Measurements from ENCODE around the gene PRAMEF14.
"Not testable (repeated sequence)": the region's sequence is repeated elsewhere in the genome, so short reads cannot be mapped to it uniquely, and the experiment has no call there.

PRAMEF14 gene

GRCh38 chr1:13347034-13347433, at the start of gene PRAMEF14:
Gene PRAMEF14, minus strand, starts transcription at chr1:13347134. Its CDS starts 1,820 bp downstream, at chr1:13345314.
- not testable (repeated sequence) for H3K9ac ChIP-seq (ENCODE audit: low read depth, low read length); H3K4me1 ChIP-seq (ENCODE audit: insufficient read depth, low read length); H3K9me3 ChIP-seq (ENCODE audit: control insufficient read depth, insufficient read depth, low read length); H3K36me3 ChIP-seq (ENCODE audit: insufficient read depth, low read length)

- not testable (repeated sequence) for H3K9me3 ChIP-seq (ENCODE audit: control insufficient read depth, insufficient read depth, low read length); H3K36me3 ChIP-seq (ENCODE audit: insufficient read depth, low read length); H3K9ac ChIP-seq (ENCODE audit: low read depth, low read length); H3K4me1 ChIP-seq (ENCODE audit: insufficient read depth, low read length)
Measured at GRCh38 chr1:13395311-13395710, 48.4 kb upstream of the PRAMEF14 start.

- H3K36me3 ChIP-seq (ENCODE audit: insufficient read depth, low read length); H3K9me3 ChIP-seq (ENCODE audit: control insufficient read depth, insufficient read depth, low read length); H3K4me1 ChIP-seq (ENCODE audit: insufficient read depth, low read length); H3K9ac ChIP-seq (ENCODE audit: low read depth, low read length): not testable (repeated sequence)
Measured at GRCh38 chr1:13394761-13395160, 47.8 kb upstream of the PRAMEF14 start.

- H3K9ac ChIP-seq (ENCODE audit: low read depth, low read length); H3K9me3 ChIP-seq (ENCODE audit: control insufficient read depth, insufficient read depth, low read length); H3K4me1 ChIP-seq (ENCODE audit: insufficient read depth, low read length); H3K36me3 ChIP-seq (ENCODE audit: insufficient read depth, low read length): not testable (repeated sequence)
Measured at GRCh38 chr1:13393004-13393403, 46.1 kb upstream of the PRAMEF14 start.

- H3K36me3 ChIP-seq (ENCODE audit: insufficient read depth, low read length); H3K9ac ChIP-seq (ENCODE audit: low read depth, low read length); H3K4me1 ChIP-seq (ENCODE audit: insufficient read depth, low read length); H3K9me3 ChIP-seq (ENCODE audit: control insufficient read depth, insufficient read depth, low read length): not testable (repeated sequence)
Measured at GRCh38 chr1:13389332-13389731, 42.4 kb upstream of the PRAMEF14 start, which contains the start of gene PRAMEF17. Gene PRAMEF17, plus strand, starts transcription at chr1:13389632. Its CDS starts 26 bp downstream, at chr1:13389658.

GRCh38 chr1:13380380-13380779, 33.4 kb upstream of the PRAMEF14 start:
- not testable (repeated sequence) for H3K9me3 ChIP-seq (ENCODE audit: control insufficient read depth, insufficient read depth, low read length); H3K4me1 ChIP-seq (ENCODE audit: insufficient read depth, low read length); H3K9ac ChIP-seq (ENCODE audit: low read depth, low read length); H3K36me3 ChIP-seq (ENCODE audit: insufficient read depth, low read length)

GRCh38 chr1:13378983-13379382, 32.0 kb upstream of the PRAMEF14 start:
- H3K4me1 ChIP-seq (ENCODE audit: insufficient read depth, low read length); H3K9ac ChIP-seq (ENCODE audit: low read depth, low read length); H3K36me3 ChIP-seq (ENCODE audit: insufficient read depth, low read length); H3K9me3 ChIP-seq (ENCODE audit: control insufficient read depth, insufficient read depth, low read length): not testable (repeated sequence)

GRCh38 chr1:13368544-13368943, 21.6 kb upstream of the PRAMEF14 start:
- H3K36me3 ChIP-seq (ENCODE audit: insufficient read depth, low read length); H3K4me1 ChIP-seq (ENCODE audit: insufficient read depth, low read length); H3K9me3 ChIP-seq (ENCODE audit: control insufficient read depth, insufficient read depth, low read length); H3K9ac ChIP-seq (ENCODE audit: low read depth, low read length): not testable (repeated sequence)

GRCh38 chr1:13366536-13366935, 19.6 kb upstream of the PRAMEF14 start:
- not testable (repeated sequence) for H3K36me3 ChIP-seq (ENCODE audit: insufficient read depth, low read length); H3K9me3 ChIP-seq (ENCODE audit: control insufficient read depth, insufficient read depth, low read length); H3K9ac ChIP-seq (ENCODE audit: low read depth, low read length); H3K4me1 ChIP-seq (ENCODE audit: insufficient read depth, low read length)

GRCh38 chr1:13364928-13365327, 18.0 kb upstream of the PRAMEF14 start:
- H3K9me3 ChIP-seq (ENCODE audit: control insufficient read depth, insufficient read depth, low read length); H3K9ac ChIP-seq (ENCODE audit: low read depth, low read length); H3K4me1 ChIP-seq (ENCODE audit: insufficient read depth, low read length); H3K36me3 ChIP-seq (ENCODE audit: insufficient read depth, low read length): not testable (repeated sequence)

GRCh38 chr1:13362364-13362763, 15.4 kb upstream of the PRAMEF14 start:
- not testable (repeated sequence) for H3K9ac ChIP-seq (ENCODE audit: low read depth, low read length); H3K36me3 ChIP-seq (ENCODE audit: insufficient read depth, low read length); H3K4me1 ChIP-seq (ENCODE audit: insufficient read depth, low read length); H3K9me3 ChIP-seq (ENCODE audit: control insufficient read depth, insufficient read depth, low read length)

GRCh38 chr1:13356774-13357173, 9.8 kb upstream of the PRAMEF14 start:
- not testable (repeated sequence) for H3K4me1 ChIP-seq (ENCODE audit: insufficient read depth, low read length); H3K9me3 ChIP-seq (ENCODE audit: control insufficient read depth, insufficient read depth, low read length); H3K36me3 ChIP-seq (ENCODE audit: insufficient read depth, low read length); H3K9ac ChIP-seq (ENCODE audit: low read depth, low read length)

GRCh38 chr1:13354475-13354874, 7.5 kb upstream of the PRAMEF14 start:
- H3K9ac ChIP-seq (ENCODE audit: low read depth, low read length); H3K9me3 ChIP-seq (ENCODE audit: control insufficient read depth, insufficient read depth, low read length); H3K4me1 ChIP-seq (ENCODE audit: insufficient read depth, low read length); H3K36me3 ChIP-seq (ENCODE audit: insufficient read depth, low read length): not testable (repeated sequence)

GRCh38 chr1:13353476-13353875, 6.5 kb upstream of the PRAMEF14 start:
- H3K36me3 ChIP-seq (ENCODE audit: insufficient read depth, low read length); H3K9ac ChIP-seq (ENCODE audit: low read depth, low read length); H3K4me1 ChIP-seq (ENCODE audit: insufficient read depth, low read length); H3K9me3 ChIP-seq (ENCODE audit: control insufficient read depth, insufficient read depth, low read length): not testable (repeated sequence)

GRCh38 chr1:13342496-13342895, 4.4 kb downstream of the PRAMEF14 start:
- H3K9ac ChIP-seq (ENCODE audit: low read depth, low read length); H3K9me3 ChIP-seq (ENCODE audit: control insufficient read depth, insufficient read depth, low read length); H3K36me3 ChIP-seq (ENCODE audit: insufficient read depth, low read length); H3K4me1 ChIP-seq (ENCODE audit: insufficient read depth, low read length): not testable (repeated sequence)

GRCh38 chr1:13315281-13315680, 31.7 kb downstream of the PRAMEF14 start, which contains the start of gene PRAMEF15:
Gene PRAMEF15, plus strand, starts transcription at chr1:13315581. Its CDS starts 2,827 bp downstream, at chr1:13318408.
- H3K36me3 ChIP-seq (ENCODE audit: insufficient read depth, low read length); H3K9me3 ChIP-seq (ENCODE audit: control insufficient read depth, insufficient read depth, low read length); H3K4me1 ChIP-seq (ENCODE audit: insufficient read depth, low read length); H3K9ac ChIP-seq (ENCODE audit: low read depth, low read length): not testable (repeated sequence)
